H9 (cell line): ENCODE results near the gene MYMX. TPM values are rescaled to one million over a fixed set of nuclear protein-coding genes. Genes with fewer than 3 reads are reported as not detected.

Experiments used
- DNase-seq: peaks from one replicate; pipeline ENCODE4 v3.0.0-alpha.2; 2017
- H2AFZ ChIP-seq: one replicate; pipeline ENCODE4 v1.6.1; 2013; ENCODE audit warnings: mild to moderate bottlenecking, low read length, control low read depth, moderate library complexity
- H2AK5ac ChIP-seq: 2 replicates; pipeline ENCODE4 v1.6.1; 2013; ENCODE audit warnings: low read length, control low read depth, mixed read lengths; ENCODE audit not compliant: insufficient read length
- H2BK120ac ChIP-seq: one replicate; pipeline ENCODE4 v1.6.1; 2013; ENCODE audit warnings: low read depth, mild to moderate bottlenecking, low read length, control low read depth, inconsistent platforms; ENCODE audit not compliant: poor library complexity, severe bottlenecking
- H2BK12ac ChIP-seq: 2 replicates; pipeline ENCODE4 v1.6.1; 2013; ENCODE audit warnings: low read length, control low read depth, mixed read lengths, low read depth; ENCODE audit not compliant: insufficient read length
- H2BK15ac ChIP-seq: 2 replicates; pipeline ENCODE4 v1.6.1; 2013; ENCODE audit warnings: low read depth, low read length, control low read depth
- H2BK20ac ChIP-seq: one replicate; pipeline ENCODE4 v1.6.1; 2013; ENCODE audit warnings: low read depth, mild to moderate bottlenecking, low read length, control low read depth, inconsistent platforms; ENCODE audit not compliant: poor library complexity, severe bottlenecking
- H2BK5ac ChIP-seq: 2 replicates; pipeline ENCODE4 v1.6.1; 2013; ENCODE audit warnings: low read length, control low read depth, mixed read lengths; ENCODE audit not compliant: insufficient read length
- H3K14ac ChIP-seq: 2 replicates; pipeline ENCODE4 v1.6.1; 2013; ENCODE audit warnings: low read length, control low read depth; ENCODE audit not compliant: insufficient read depth
- H3K18ac ChIP-seq: 2 replicates; pipeline ENCODE4 v1.6.1; 2013; ENCODE audit warnings: low read depth, mild to moderate bottlenecking, mixed read lengths, low read length, control low read depth; ENCODE audit not compliant: insufficient read length
- H3K23ac ChIP-seq: 2 replicates; pipeline ENCODE4 v1.6.1; 2013; ENCODE audit warnings: low read length, control low read depth, mixed read lengths, low read depth; ENCODE audit not compliant: insufficient read length
- H3K23me2 ChIP-seq: 2 replicates; pipeline ENCODE4 v1.6.1; 2013; ENCODE audit warnings: low read depth, mild to moderate bottlenecking, mixed read lengths, low read length, control low read depth; ENCODE audit not compliant: insufficient read length, poor library complexity, severe bottlenecking
- H3K27ac ChIP-seq: 2 replicates; pipeline ENCODE4 v1.5.1; 2013; ENCODE audit warnings: low read length, control low read depth, mixed read lengths, low read depth; ENCODE audit not compliant: insufficient read length
- H3K27me3 ChIP-seq: 2 replicates; pipeline ENCODE4 v1.6.1; 2013; ENCODE audit warnings: low read length, control low read depth, inconsistent platforms; ENCODE audit not compliant: insufficient read depth
- H3K4ac ChIP-seq: 2 replicates; pipeline ENCODE4 v1.6.1; 2013; ENCODE audit warnings: low read depth, mild to moderate bottlenecking, control low read depth, inconsistent platforms, low read length, moderate library complexity
- H3K4me1 ChIP-seq: 2 replicates; pipeline ENCODE4 v1.6.1; 2013; ENCODE audit warnings: low read length, control low read depth, inconsistent platforms; ENCODE audit not compliant: insufficient read depth
- H3K4me2 ChIP-seq: 2 replicates; pipeline ENCODE4 v1.6.1; 2013; ENCODE audit warnings: low read length, control low read depth, mixed read lengths; ENCODE audit not compliant: insufficient read length, insufficient read depth
- H3K56ac ChIP-seq: 2 replicates; pipeline ENCODE4 v1.6.1; 2013; ENCODE audit warnings: low read depth, mild to moderate bottlenecking, mixed read lengths, low read length, control low read depth; ENCODE audit not compliant: insufficient read length
- H3K79me1 ChIP-seq: 2 replicates; pipeline ENCODE4 v1.6.1; 2013; ENCODE audit warnings: low read depth, mild to moderate bottlenecking, moderate library complexity, low read length, control low read depth, inconsistent platforms; ENCODE audit not compliant: insufficient read depth, poor library complexity, severe bottlenecking
- H3K79me2 ChIP-seq: 2 replicates; pipeline ENCODE4 v1.6.1; 2013; ENCODE audit warnings: low read length, control low read depth, inconsistent platforms; ENCODE audit not compliant: insufficient read depth
- H3K9ac ChIP-seq: 2 replicates; pipeline ENCODE4 v1.6.1; 2013; ENCODE audit warnings: low read length, control low read depth, mixed read lengths; ENCODE audit not compliant: insufficient read length; ENCODE audit errors: extremely low read depth
- H3K9me3 ChIP-seq: one replicate; pipeline ENCODE4 v1.6.1; 2013; ENCODE audit warnings: low read depth, low read length, inconsistent platforms; ENCODE audit not compliant: control insufficient read depth
- H3T11ph ChIP-seq: one replicate; pipeline ENCODE4 v1.6.1; 2013; ENCODE audit warnings: mild to moderate bottlenecking, low read length, control low read depth, inconsistent platforms
- H4K20me1 ChIP-seq: one replicate; pipeline ENCODE4 v1.6.1; 2013; ENCODE audit not compliant: control insufficient read depth, insufficient read length, insufficient read depth
- H4K5ac ChIP-seq: 2 replicates; pipeline ENCODE4 v1.6.1; 2013; ENCODE audit warnings: low read depth, mild to moderate bottlenecking, mixed read lengths, low read length, control low read depth; ENCODE audit not compliant: insufficient read length
- H4K8ac ChIP-seq: replicated peaks from 2 replicates; pipeline ENCODE4 v1.6.1; 2013; ENCODE audit warnings: low read length, control low read depth, mixed read lengths, low read depth; ENCODE audit not compliant: insufficient read length
- H4K91ac ChIP-seq: 2 replicates; pipeline ENCODE4 v1.6.1; 2013; ENCODE audit warnings: low read depth, mild to moderate bottlenecking, moderate library complexity, mixed read lengths, low read length, control low read depth; ENCODE audit not compliant: insufficient read length
- H3K27ac Mint-ChIP-seq, 3 experiments: 2 replicates in 2 of 3; 3 replicates in 1 of 3; pipeline ENCODE4 v1.8.0; 2020 to 2021; ENCODE audit warnings: mixed read lengths in 3 of 3, mild to moderate bottlenecking in 1 of 3, moderate library complexity in 1 of 3
- H3K27me3 Mint-ChIP-seq: 2 replicates; pipeline ENCODE4 v1.8.0; 2021; ENCODE audit warnings: low read depth, mild to moderate bottlenecking, moderate library complexity, mixed read lengths
- H3K36me3 Mint-ChIP-seq, 3 experiments: 2 replicates in 2 of 3; 3 replicates in 1 of 3; pipeline ENCODE4 v1.8.0; 2020 to 2021; ENCODE audit warnings: low read depth in 3 of 3, mixed read lengths in 3 of 3; ENCODE audit not compliant: insufficient read depth in 1 of 3
- H3K4me1 Mint-ChIP-seq, 2 experiments: 2 replicates each; pipeline ENCODE4 v1.8.0; 2020; ENCODE audit warnings: mixed read lengths in 2 of 2
- H3K4me3 Mint-ChIP-seq, 2 experiments: 2 replicates in 1 of 2; 3 replicates in 1 of 2; pipeline ENCODE4 v1.8.0; 2020 to 2021; ENCODE audit warnings: mild to moderate bottlenecking in 2 of 2, mixed read lengths in 2 of 2, moderate library complexity in 1 of 2
- H3K9me3 Mint-ChIP-seq, 2 experiments: 2 replicates in 1 of 2; 3 replicates in 1 of 2; pipeline ENCODE4 v1.8.0; 2020; ENCODE audit warnings: mild to moderate bottlenecking in 2 of 2, mixed read lengths in 2 of 2, moderate library complexity in 1 of 2
- WGBS: extraction: QIAGEN DNeasy Blood & Tissue Kit; methylation state at CpG from one replicate; pipeline ENCODE4 v1.1.7; 2013; ENCODE audit warnings: missing lambda C conversion rate, low lambda C conversion rate, mixed read lengths; ENCODE audit not compliant: insufficient read length; ENCODE audit errors: extremely low coverage; 5-methylcytosine and 5-hydroxymethylcytosine counted together
- total RNA-seq: library from RNA; stranded (reverse); gene quantifications from 2 replicates; pipeline ENCODE4 v1.2.1, GENCODE V29; 2021
- TF ChIP-seq, protein P1 (sequence below): fragments of 200-600 bp; sonication (generic); conservative IDR thresholded peaks from 3 replicates; pipeline ENCODE4 v1.8.0; 2021; ENCODE audit warnings: antibody characterized with exemption, mild to moderate bottlenecking

Gene MYMX
- total RNA-seq, 1 experiment from 2014 or later, result 1.1 TPM

DNA sequence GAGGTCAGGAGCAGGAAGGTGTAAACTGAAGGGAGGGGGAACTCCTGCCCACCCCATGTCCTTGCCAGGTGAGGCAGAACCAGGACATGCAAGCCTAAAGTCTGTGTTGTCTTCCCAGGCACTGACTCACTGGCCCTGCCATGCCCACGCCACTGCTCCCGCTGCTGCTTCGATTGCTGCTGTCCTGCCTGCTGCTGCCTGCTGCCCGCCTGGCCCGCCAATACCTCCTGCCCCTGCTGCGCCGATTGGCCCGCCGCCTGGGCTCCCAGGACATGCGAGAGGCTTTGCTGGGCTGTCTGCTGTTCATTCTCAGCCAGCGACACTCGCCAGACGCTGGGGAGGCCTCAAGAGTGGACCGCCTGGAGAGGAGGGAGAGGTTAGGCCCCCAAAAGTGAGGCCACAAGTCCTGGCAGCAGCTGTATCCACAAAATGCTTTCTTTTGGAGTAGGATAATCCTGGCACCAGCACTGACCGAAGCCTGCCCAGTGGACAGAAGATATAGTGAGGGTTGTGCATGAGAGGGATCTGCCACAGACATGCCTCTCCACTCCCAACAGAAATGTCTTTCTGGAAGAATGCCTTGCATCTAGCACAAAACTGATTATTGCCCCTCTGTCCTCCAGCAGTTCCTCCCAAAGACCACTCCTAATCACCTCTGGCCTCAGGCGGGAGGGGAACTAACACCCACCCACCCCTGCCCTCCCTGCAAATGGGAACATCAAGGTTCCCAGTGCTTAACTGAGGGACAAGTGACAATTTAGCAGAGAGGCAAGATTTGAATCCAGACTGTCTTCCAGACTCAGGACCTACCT lies 812 bp downstream of the MYMX start:
- Histone ChIP-seq H3K18ac (no peak overlapping the region), H2BK120ac (no peak overlapping the region), H2AFZ (no peak overlapping the region), H3K27me3 (no peaks in the 10 kb centered on the region), H3K79me2 (no peaks in the 10 kb centered on the region), H3K4ac (no peak overlapping the region), H4K20me1 (no peaks in the 10 kb centered on the region), H3K4me2 (peak overlapping the region; percentile 1), H2BK20ac (no peak overlapping the region), H2BK5ac (no peak overlapping the region), H3K27ac (no peak overlapping the region), H3K14ac (no peak overlapping the region; the same call in 1 of the 2 replicates), H3K79me1 (no peaks in the 10 kb centered on the region), H2AK5ac (no peak overlapping the region), H2BK12ac (no peak overlapping the region), H4K5ac (no peak overlapping the region), H3K56ac (no peak overlapping the region), H4K8ac (no peak overlapping the region), H3K4me1 (peaks cover 16% of the 10 kb centered on the region; the same call in 1 of the 2 replicates), H4K91ac (no peak overlapping the region), H2BK15ac (no peak overlapping the region), H3K9ac (peak overlapping the region; percentile 15), H3K9me3 (no peaks in the 10 kb centered on the region), H3K23me2 (peaks cover 8% of the 10 kb centered on the region), H3K23ac (no peak overlapping the region), H3T11ph (no peak overlapping the region)
- no peaks in the 10 kb centered on the region for H3K9me3 Mint-ChIP-seq
- no CpG with 5 or more reads among the region's 16 CpGs for WGBS
- H3K4me3 Mint-ChIP-seq, result peak overlapping the region in 1 of 2 experiments; percentile 83; a peak in 2 of 5 replicates
- peak; percentile 81 for DNase-seq
- H3K27ac Mint-ChIP-seq, result peak overlapping the region in 2 of 3 experiments; percentile 53 to 100; a peak in 1 of 7 replicates
- peaks cover 4% of the 10 kb centered on the region for H3K27me3 Mint-ChIP-seq
- TF ChIP-seq, protein P1, sequence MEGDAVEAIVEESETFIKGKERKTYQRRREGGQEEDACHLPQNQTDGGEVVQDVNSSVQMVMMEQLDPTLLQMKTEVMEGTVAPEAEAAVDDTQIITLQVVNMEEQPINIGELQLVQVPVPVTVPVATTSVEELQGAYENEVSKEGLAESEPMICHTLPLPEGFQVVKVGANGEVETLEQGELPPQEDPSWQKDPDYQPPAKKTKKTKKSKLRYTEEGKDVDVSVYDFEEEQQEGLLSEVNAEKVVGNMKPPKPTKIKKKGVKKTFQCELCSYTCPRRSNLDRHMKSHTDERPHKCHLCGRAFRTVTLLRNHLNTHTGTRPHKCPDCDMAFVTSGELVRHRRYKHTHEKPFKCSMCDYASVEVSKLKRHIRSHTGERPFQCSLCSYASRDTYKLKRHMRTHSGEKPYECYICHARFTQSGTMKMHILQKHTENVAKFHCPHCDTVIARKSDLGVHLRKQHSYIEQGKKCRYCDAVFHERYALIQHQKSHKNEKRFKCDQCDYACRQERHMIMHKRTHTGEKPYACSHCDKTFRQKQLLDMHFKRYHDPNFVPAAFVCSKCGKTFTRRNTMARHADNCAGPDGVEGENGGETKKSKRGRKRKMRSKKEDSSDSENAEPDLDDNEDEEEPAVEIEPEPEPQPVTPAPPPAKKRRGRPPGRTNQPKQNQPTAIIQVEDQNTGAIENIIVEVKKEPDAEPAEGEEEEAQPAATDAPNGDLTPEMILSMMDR, result no peak
- peaks cover 44 to 45% of the 10 kb centered on the region in 2 experiments for H3K4me1 Mint-ChIP-seq
- H3K36me3 Mint-ChIP-seq, result peaks cover 0 to 3% (median 0%) of the 10 kb centered on the region in 3 experiments; a peak in 2 of 7 replicates
